HUES64 (cell line): ENCODE measurements around the gene SLC12A4.

Experiments
- H3K27ac ChIP-seq: 2 replicates; pipeline ENCODE4 v1.7.0; 2013; ENCODE audit warnings: low read depth, low read length, inconsistent platforms
- H3K27me3 ChIP-seq: 2 replicates; pipeline ENCODE4 v1.6.1; 2013; ENCODE audit warnings: mild to moderate bottlenecking, low read length; ENCODE audit not compliant: insufficient read depth
- H3K36me3 ChIP-seq: 2 replicates; pipeline ENCODE4 v1.6.1; 2013; ENCODE audit warnings: mild to moderate bottlenecking, low read length; ENCODE audit not compliant: insufficient read depth
- H3K4me1 ChIP-seq: 2 replicates; pipeline ENCODE4 v1.6.1; 2013; ENCODE audit warnings: mild to moderate bottlenecking, low read length, moderate library complexity; ENCODE audit not compliant: insufficient read depth
- H3K4me3 ChIP-seq: 2 replicates; pipeline ENCODE4 v1.5.1; 2013; ENCODE audit warnings: mild to moderate bottlenecking, low read length, moderate library complexity
- H3K9ac ChIP-seq: 2 replicates; pipeline ENCODE4 v1.6.1; 2013; ENCODE audit warnings: mild to moderate bottlenecking, low read depth, low read length
- H3K9me3 ChIP-seq: 2 replicates; pipeline ENCODE4 v1.6.1; 2013; ENCODE audit warnings: low read depth, low read length; ENCODE audit not compliant: insufficient read depth
- WGBS: fragments of 150-250, 120-280 bp; methylation state at CpG from one replicate; pipeline ENCODE4 v1.1.7; 2013; ENCODE audit warnings: missing lambda C conversion rate; 5-methylcytosine and 5-hydroxymethylcytosine counted together

SLC12A4 gene

DNA sequence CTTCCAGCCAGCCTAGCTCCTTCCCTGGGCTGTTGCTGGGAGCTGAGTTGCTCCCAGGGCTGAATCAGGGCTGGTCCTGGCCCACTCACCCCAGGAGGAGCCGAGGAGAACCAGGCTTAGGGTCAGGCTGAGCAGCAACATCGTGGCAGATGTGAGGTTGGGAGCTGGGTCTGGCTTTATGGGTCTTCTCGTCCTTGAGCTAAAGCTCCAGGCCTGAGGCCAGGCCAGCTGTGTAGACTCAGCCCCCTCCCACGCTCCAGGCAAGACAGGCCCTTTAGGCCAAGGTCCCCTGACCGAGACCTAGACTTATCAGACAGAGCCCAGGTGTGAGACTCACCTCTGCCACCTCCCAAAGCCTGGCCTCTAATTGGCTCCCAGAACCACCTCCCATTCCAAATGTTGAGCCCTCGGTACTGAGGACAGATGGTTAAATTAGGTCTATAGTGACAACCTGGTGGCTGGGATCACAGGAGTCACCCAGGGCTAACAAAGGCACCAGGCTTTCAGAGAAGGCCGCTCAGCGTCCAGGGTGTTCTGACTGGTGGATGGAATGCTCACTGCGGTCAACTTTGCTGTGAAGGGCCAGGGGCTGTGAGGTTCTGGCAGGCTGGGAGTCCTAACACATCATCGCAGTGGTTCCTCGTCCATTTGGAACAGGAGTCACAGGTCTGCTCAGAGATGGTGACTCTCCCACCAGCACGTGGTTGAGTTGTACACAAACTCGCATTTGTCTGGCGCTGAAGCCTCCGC, 36.5 kb downstream of the SLC12A4 start, which contains the start of gene CTRL:
TSS of gene CTRL (minus strand) at position 151 of the 750 bp plus-strand sequence. CDS start at position 141, 10 bp downstream.
- no peaks in the 10 kb centered on the region for H3K9me3 ChIP-seq
- H3K36me3 ChIP-seq, result peaks cover 18% of the 10 kb centered on the region
- no peak within 1 kb of the TSS for H3K27ac ChIP-seq
- H3K4me3 ChIP-seq, result no peak within 1 kb of the TSS
- no peaks in the 10 kb centered on the region for H3K27me3 ChIP-seq
- no peaks in the 10 kb centered on the region; the same call in 1 of the 2 replicates for H3K4me1 ChIP-seq
- no peak within 1 kb of the TSS for H3K9ac ChIP-seq
- WGBS, result 92% methylated on average over 15 of the region's 15 CpGs

GRCh38 chr16:67930678-67931211, 37.7 kb downstream of the SLC12A4 start:
- Histone ChIP-seq H3K9ac (no peak overlapping the region), H3K27ac (no peak overlapping the region), H3K36me3 (peaks cover 18% of the 10 kb centered on the region), H3K4me3 (no peak overlapping the region), H3K9me3 (no peaks in the 10 kb centered on the region), H3K27me3 (no peaks in the 10 kb centered on the region), H3K4me1 (no peaks in the 10 kb centered on the region; the same call in 1 of the 2 replicates)
- WGBS, result 92% methylated on average over 17 of the region's 17 CpGs

DNA sequence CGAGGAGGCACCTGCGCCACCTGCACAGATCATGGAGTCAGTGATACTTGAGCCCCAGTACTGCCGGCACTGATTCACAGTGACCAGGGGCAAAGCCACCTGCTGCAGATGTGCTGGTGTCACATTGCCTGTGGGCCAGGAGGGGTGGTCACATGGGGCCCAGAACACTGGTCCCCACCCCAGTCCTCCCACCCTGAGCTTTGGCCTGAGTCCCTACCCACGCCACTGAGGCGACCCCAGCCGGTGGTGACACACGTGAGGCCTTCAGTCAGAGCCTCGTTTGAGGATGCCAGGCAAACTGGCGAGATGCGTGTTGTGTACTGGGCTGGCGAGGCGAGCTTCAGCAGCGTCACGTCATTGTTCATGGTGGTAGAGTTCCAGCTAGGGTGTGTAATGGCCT, 38.2 kb downstream of the SLC12A4 start:
- Histone ChIP-seq H3K4me1 (no peaks in the 10 kb centered on the region; the same call in 1 of the 2 replicates), H3K27ac (no peak overlapping the region), H3K4me3 (no peak overlapping the region), H3K9ac (no peak overlapping the region), H3K27me3 (no peaks in the 10 kb centered on the region), H3K9me3 (no peaks in the 10 kb centered on the region), H3K36me3 (peaks cover 18% of the 10 kb centered on the region)
- 96% methylated on average over 14 of the region's 14 CpGs for WGBS

DNA sequence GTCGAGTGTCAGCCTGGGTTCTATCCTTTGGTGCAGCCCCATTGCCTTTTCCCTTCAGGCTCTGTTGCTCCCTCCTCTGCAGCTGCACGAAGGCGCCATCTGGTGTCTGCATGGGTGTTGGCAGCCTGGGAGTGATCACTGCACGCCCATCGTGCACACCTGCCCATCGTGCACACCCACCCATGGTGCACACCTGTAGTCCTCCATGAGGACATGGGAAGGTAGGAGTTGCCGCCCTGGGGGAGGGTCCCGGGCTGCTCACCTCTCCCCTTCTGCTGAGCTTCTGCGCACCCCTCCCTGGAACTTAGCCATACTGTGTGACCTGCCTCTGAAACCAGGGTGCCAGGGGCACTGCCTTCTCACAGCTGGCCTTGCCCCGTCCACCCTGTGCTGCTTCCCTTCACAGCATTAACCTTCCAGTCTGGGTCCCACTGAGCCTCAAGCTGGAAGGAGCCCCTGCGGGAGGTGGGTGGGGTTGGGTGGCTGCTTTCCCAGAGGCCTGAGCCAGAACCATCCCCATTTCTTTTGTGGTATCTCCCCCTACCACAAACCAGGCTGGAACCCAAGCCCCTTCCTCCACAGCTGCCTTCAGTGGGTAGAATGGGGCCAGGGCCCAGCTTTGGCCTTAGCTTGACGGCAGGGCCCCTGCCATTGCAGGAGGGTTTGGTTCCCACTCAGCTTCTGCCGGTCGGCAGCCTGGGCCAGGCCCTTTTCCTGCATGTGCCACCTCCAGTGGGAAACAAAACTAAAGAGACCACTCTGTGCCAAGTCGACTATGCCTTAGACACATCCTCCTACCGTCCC, 39.7 kb downstream of the SLC12A4 start:
- 62% methylated on average over 16 of the region's 16 CpGs for WGBS
- Histone ChIP-seq H3K27me3 (no peaks in the 10 kb centered on the region), H3K4me3 (no peak overlapping the region), H3K36me3 (peaks cover 16% of the 10 kb centered on the region), H3K4me1 (no peaks in the 10 kb centered on the region), H3K27ac (no peak overlapping the region), H3K9me3 (no peaks in the 10 kb centered on the region), H3K9ac (no peak overlapping the region)

DNA sequence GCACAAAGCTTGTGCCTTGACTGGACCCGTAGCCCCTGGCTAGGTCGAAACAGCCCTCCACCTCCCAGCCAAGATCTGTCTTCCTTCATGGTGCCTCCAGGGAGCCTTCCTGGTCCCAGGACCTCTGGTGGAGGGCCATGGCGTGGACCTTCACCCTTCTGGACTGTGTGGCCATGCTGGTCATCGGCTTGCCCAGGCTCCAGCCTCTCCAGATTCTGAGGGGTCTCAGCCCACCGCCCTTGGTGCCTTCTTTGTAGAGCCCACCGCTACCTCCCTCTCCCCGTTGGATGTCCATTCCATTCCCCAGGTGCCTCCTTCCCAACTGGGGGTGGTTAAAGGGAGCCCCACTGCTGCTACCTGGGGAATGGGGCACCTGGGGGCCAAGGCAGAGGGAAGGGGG, 40.3 kb downstream of the SLC12A4 start:
- H3K9me3 ChIP-seq, result no peaks in the 10 kb centered on the region
- H3K27me3 ChIP-seq, result no peaks in the 10 kb centered on the region
- peaks cover 12% of the 10 kb centered on the region for H3K36me3 ChIP-seq
- WGBS, result 90% methylated on average over 7 of the region's 7 CpGs
- H3K4me3 ChIP-seq, result no peak overlapping the region
- H3K27ac ChIP-seq, result no peak overlapping the region
- no peaks in the 10 kb centered on the region for H3K4me1 ChIP-seq
- no peak overlapping the region for H3K9ac ChIP-seq

DNA sequence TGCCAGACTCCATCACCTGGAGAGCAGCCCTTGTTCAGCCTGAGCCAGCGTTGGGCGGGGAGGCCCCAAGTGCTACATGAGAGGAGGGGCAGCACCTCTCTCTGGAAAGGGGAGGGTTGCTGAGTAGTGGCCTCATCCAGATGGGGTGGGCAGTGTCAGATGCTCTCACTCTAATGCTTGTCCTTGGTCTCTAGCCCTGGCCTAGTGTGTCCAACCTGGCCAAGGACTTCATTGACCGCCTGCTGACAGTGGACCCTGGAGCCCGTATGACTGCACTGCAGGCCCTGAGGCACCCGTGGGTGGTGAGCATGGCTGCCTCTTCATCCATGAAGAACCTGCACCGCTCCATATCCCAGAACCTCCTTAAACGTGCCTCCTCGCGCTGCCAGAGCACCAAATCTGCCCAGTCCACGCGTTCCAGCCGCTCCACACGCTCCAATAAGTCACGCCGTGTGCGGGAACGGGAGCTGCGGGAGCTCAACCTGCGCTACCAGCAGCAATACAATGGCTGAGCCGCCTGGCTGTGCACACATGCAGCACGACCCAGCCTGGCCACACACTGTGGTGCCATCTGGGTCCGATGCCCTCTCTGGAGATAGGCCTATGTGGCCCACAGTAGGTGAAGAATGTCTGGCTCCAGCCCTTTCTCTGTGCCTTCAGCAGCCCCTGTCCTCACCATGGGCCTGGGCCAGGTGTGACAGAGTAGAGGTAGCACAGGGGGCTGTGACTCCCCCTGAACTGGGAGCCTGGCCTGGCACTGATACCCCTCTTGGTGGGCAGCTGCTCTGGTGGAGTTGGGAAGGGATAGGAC, 41.1 kb downstream of the SLC12A4 start:
- Histone ChIP-seq H3K4me3 (no peak overlapping the region), H3K27ac (no peak overlapping the region), H3K4me1 (no peaks in the 10 kb centered on the region), H3K36me3 (peaks cover 12% of the 10 kb centered on the region), H3K27me3 (no peaks in the 10 kb centered on the region), H3K9ac (no peak overlapping the region), H3K9me3 (no peaks in the 10 kb centered on the region)
- WGBS, result 95% methylated on average over 22 of the region's 22 CpGs

DNA sequence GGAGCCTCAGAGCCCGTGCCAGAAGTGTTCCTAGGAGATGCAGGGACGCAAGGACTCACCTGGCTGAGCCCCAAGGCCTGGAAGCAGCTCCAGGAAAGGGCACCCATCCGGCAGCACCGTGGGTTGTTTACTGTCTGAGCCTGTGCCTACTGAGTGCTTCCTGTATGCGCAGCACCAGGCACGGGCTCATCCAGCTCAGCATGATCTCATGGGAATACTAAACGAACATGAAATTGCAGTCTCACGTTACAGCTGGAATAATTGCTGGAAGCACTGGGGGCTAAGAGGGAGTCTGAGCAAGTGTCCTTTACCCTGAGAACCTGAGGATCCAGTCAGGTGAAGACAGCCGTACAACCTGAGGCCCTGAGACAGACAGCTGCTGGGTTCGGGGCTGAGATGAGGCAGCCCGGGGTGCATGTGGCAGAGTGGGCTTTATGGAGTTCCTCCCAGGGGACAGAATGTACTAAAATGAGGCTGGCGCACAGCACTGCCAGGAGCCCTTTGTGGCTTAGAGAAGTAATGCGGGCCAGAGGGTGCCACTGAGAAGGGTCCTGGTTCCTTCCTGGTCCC, 42.2 kb downstream of the SLC12A4 start:
- H3K27ac ChIP-seq, result no peak overlapping the region
- WGBS, result 84% methylated on average over 13 of the region's 13 CpGs
- H3K9me3 ChIP-seq, result no peaks in the 10 kb centered on the region
- H3K4me3 ChIP-seq, result no peak overlapping the region
- no peaks in the 10 kb centered on the region for H3K4me1 ChIP-seq
- H3K36me3 ChIP-seq, result peaks cover 12% of the 10 kb centered on the region
- H3K9ac ChIP-seq, result no peak overlapping the region
- H3K27me3 ChIP-seq, result no peaks in the 10 kb centered on the region

DNA sequence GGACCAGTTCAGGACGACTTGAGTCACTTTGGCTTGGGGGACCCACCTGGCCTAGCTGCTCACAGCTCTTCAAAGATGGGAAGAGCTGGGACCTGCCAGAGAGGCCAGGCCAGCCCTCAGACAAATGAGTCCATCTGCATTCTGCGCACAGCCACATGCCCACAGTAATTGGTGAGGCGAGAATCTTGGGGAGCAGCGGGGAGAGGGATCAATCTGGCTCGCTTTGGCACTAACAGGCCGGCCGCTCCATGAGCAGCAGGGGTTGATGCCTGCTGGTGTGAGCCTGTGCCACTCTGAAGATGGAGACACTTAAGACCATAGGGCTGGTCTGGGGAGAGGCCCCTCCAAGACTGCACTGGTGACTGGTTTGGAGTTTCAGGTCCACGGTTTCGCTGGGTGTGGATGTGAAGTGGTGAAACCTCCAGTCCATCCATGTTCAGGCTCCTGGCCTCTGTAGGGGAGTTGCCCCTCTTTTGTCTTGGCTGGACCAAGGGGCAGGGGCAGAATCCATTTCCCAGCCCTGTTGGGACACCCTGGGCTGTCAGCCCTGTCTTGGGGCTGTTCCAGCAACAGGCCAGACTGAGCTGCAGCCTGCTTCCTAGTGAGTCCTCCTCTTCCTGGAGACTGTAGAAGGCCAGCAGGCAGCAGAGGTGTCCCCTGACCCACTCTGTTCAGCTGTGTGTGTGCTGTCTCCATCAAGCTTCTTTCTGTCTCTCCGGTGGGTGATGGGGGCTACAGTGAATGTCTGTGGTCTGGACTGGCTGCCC, 44.1 kb downstream of the SLC12A4 start:
- H3K9me3 ChIP-seq, result no peaks in the 10 kb centered on the region
- H3K36me3 ChIP-seq, result peaks cover 6% of the 10 kb centered on the region
- H3K27me3 ChIP-seq, result no peaks in the 10 kb centered on the region
- H3K9ac ChIP-seq, result no peak overlapping the region
- no peaks in the 10 kb centered on the region for H3K4me1 ChIP-seq
- WGBS, result 94% methylated on average over 10 of the region's 10 CpGs
- no peak overlapping the region for H3K4me3 ChIP-seq
- H3K27ac ChIP-seq, result no peak overlapping the region

DNA sequence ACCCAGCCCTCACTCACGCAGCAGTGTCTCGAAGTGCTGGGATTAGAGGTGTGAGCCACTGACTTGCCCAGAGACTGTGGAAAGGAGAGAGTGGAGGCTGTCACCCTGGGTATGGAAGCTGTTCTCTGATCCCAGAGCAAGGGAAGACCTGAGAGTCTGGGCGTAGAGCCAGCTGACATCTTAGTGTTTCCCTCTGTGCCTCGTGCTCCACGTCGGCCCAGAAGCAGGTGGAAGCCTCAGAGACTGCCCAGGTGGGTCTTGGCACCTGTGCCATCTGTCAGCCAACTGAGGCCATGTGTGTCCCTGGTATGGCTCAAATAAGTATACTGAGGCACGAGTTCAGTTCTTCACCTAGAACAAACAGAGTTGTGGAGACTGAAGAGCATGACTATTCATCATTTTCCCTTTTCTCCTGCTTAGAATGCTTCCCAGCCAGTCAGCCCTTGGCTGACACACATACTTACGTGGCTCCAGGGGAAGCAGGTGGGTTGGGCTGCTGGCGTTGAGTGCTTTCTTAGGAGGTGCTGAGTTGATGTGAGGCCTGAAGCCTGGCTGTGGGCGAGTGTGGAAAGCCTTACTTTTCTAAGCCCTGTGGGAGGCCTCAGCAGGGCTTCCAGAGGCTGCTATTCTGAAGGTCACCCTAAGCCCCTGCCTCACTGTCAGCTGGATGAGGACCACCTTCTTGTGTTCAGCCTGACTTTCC, 44.9 kb downstream of the SLC12A4 start:
- WGBS, result 92% methylated on average over 10 of the region's 10 CpGs
- peaks cover 6% of the 10 kb centered on the region for H3K36me3 ChIP-seq
- no peaks in the 10 kb centered on the region for H3K9me3 ChIP-seq
- no peak overlapping the region for H3K4me3 ChIP-seq
- H3K4me1 ChIP-seq, result no peaks in the 10 kb centered on the region
- no peaks in the 10 kb centered on the region for H3K27me3 ChIP-seq
- no peak overlapping the region for H3K9ac ChIP-seq
- H3K27ac ChIP-seq, result no peak overlapping the region

- Histone ChIP-seq H3K4me3 (no peak overlapping the region), H3K27me3 (no peaks in the 10 kb centered on the region), H3K27ac (no peak overlapping the region), H3K4me1 (no peaks in the 10 kb centered on the region), H3K36me3 (peaks cover 5% of the 10 kb centered on the region), H3K9ac (no peak overlapping the region), H3K9me3 (no peaks in the 10 kb centered on the region)
- 89% methylated on average over 8 of the region's 8 CpGs for WGBS
These were observed 45.7 kb downstream of the SLC12A4 start for GRCh38 chr16:67922740-67923139.
